ENCODE data around the gene CD48.

Gene CD48

DNA sequence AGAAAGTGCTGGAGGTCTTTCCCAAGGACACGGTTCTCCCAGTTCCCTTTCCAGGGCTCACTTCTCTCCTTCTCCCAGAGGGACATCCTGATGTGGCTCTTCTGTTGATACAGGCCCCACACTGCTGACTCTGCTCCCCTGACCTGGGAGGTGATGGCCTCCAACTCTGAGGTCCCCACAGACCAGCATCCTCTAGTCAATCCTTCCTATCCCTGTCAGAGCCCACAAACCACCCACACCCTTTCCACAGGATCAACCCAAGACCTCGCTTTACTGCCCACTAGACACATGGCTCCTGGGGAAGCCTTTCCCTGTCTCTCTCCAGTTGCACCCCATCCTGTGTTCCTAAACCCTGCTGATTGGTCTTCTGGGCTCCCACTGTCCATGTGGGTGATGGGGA lies 39.0 kb upstream of the CD48 start:
- 93% methylated on average over 2 of the region's 2 CpGs for WGBS, 2 experiments
- H3K9me3 ChIP-seq (ENCODE audit: control insufficient read depth, low read length) = no peaks in the 10 kb centered on the region
- H3K4me3 ChIP-seq (ENCODE audit: insufficient read depth, low read depth, low read length) = no peak overlapping the region
- H3K4me1 ChIP-seq (ENCODE audit: control insufficient read depth, insufficient read depth, low read length) = no peaks in the 10 kb centered on the region
- H3K36me3 ChIP-seq (ENCODE audit: control insufficient read depth, insufficient read depth, low read length) = no peaks in the 10 kb centered on the region
- no peaks in the 10 kb centered on the region for H3K27me3 ChIP-seq (ENCODE audit: control insufficient read depth, insufficient read depth, low read length, poor library complexity, severe bottlenecking)
- H3K27ac ChIP-seq (ENCODE audit: insufficient read depth, low read depth, low read length, poor library complexity, severe bottlenecking) = no peak overlapping the region

DNA sequence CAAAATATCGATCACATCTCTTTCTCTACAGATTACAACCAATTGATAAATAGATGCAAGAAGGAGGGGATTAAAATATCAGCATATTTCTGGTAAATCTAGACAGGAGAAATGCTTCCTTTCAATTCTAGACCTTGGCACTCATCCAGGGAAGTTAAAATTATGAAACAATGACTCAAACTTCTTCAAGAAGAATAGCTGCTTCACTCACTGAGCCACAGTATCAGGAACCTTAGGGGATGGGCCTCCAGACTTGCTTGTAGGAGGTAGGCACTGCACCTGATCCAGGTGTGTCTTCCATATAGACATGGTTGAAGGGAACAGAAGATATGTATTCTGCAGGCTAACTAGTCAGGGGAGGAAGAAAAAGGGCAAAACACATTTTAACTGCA lies 37.3 kb upstream of the CD48 start:
- Histone ChIP-seq H3K27ac (ENCODE audit: insufficient read depth, low read depth, low read length, poor library complexity, severe bottlenecking) (no peak overlapping the region), H3K4me3 (ENCODE audit: insufficient read depth, low read depth, low read length) (no peak overlapping the region), H3K36me3 (ENCODE audit: control insufficient read depth, insufficient read depth, low read length) (no peaks in the 10 kb centered on the region), H3K27me3 (ENCODE audit: control insufficient read depth, insufficient read depth, low read length, poor library complexity, severe bottlenecking) (no peaks in the 10 kb centered on the region), H3K9me3 (ENCODE audit: control insufficient read depth, low read length) (no peaks in the 10 kb centered on the region), H3K4me1 (ENCODE audit: control insufficient read depth, insufficient read depth, low read length) (no peaks in the 10 kb centered on the region)
- WGBS, 2 experiments = no CpG with 5 or more reads among the region's 1 CpG

DNA sequence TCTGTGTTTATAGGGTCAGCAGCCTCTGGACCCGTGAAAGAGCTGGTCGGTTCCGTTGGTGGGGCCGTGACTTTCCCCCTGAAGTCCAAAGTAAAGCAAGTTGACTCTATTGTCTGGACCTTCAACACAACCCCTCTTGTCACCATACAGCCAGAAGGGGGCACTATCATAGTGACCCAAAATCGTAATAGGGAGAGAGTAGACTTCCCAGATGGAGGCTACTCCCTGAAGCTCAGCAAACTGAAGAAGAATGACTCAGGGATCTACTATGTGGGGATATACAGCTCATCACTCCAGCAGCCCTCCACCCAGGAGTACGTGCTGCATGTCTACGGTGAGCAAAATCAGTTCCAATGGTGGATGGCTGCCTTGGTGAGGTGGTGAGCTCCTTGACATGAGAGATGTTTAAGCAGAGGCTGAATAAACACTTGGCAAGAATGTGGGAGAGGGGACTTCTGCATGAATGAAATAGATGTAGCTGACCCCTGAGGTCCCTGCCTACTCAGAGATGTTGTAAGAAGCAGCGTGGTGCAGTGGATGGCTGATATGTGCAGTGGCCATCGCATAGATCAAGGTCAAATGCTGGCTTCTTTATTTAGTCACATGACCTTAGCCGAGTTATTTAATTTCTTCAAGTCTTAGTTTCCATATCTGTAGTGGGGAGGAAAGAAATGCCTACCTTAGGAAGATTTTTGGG lies 36.7 kb upstream of the CD48 start:
- H3K27ac ChIP-seq (ENCODE audit: insufficient read depth, low read depth, low read length, poor library complexity, severe bottlenecking) = no peak overlapping the region
- WGBS, 2 experiments = 93 to 96% methylated on average over 9 to 10 of the region's 10 CpGs
- H3K9me3 ChIP-seq (ENCODE audit: control insufficient read depth, low read length) = no peaks in the 10 kb centered on the region
- H3K4me3 ChIP-seq (ENCODE audit: insufficient read depth, low read depth, low read length) = no peak overlapping the region
- no peaks in the 10 kb centered on the region for H3K27me3 ChIP-seq (ENCODE audit: control insufficient read depth, insufficient read depth, low read length, poor library complexity, severe bottlenecking)
- no peaks in the 10 kb centered on the region for H3K4me1 ChIP-seq (ENCODE audit: control insufficient read depth, insufficient read depth, low read length)
- H3K36me3 ChIP-seq (ENCODE audit: control insufficient read depth, insufficient read depth, low read length) = no peaks in the 10 kb centered on the region

DNA sequence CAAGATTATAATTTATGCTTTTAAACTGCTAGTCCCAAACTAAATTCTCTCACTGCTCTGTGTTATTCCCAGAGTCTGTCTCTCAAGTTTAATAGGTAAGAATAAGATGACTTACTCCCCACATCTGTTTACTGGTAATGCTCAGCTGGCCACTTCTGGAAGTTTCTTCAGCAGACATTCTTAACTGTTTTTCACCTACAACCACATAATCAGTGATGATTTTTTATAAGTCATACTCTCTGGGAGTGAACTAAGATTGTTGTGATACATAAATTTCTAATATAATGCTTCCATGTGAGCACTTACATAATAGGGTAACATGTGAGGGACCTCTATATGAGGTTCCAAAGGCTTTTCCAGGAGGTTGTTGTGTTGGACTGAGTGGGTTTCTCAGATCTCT lies 36.1 kb upstream of the CD48 start:
- H3K4me1 ChIP-seq (ENCODE audit: control insufficient read depth, insufficient read depth, low read length) = no peaks in the 10 kb centered on the region
- H3K4me3 ChIP-seq (ENCODE audit: insufficient read depth, low read depth, low read length) = no peak overlapping the region
- H3K27me3 ChIP-seq (ENCODE audit: control insufficient read depth, insufficient read depth, low read length, poor library complexity, severe bottlenecking) = no peaks in the 10 kb centered on the region
- H3K27ac ChIP-seq (ENCODE audit: insufficient read depth, low read depth, low read length, poor library complexity, severe bottlenecking) = no peak overlapping the region
- H3K9me3 ChIP-seq (ENCODE audit: control insufficient read depth, low read length) = no peaks in the 10 kb centered on the region
- no peaks in the 10 kb centered on the region for H3K36me3 ChIP-seq (ENCODE audit: control insufficient read depth, insufficient read depth, low read length)

DNA sequence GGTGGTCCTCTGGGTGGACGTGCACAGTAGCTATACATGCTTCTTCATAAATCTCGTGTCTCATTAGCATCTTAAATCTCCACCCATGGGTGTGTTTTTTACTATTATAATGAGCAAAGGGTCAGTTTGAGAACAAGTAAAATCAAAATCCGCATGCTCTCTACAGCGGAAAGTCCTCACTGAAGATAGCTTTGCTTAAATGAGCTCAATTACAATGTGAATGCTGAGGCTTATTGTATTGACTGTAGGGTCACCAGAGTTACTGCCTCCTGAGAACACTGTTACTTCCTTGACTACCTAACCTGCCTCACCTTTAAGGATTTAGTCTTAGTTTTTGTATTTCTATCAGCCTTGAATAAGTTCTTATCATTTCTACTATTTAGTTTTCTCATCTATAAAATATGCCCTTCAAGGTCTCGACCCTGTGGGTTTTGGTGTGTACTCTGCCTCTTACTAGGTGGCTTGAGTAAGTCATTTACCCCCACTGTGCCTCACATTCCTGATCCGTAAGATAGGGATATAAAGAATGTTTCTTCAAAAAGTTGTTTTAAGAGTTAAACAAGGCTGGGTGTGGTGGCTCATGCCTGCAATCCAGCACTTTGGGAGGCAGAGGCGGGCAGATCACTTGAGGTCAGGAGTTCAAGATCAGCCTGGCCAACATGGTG lies 35.3 kb upstream of the CD48 start:
- Histone ChIP-seq H3K4me3 (ENCODE audit: insufficient read depth, low read depth, low read length) (no peak overlapping the region), H3K9me3 (ENCODE audit: control insufficient read depth, low read length) (no peaks in the 10 kb centered on the region), H3K27ac (ENCODE audit: insufficient read depth, low read depth, low read length, poor library complexity, severe bottlenecking) (no peak overlapping the region), H3K27me3 (ENCODE audit: control insufficient read depth, insufficient read depth, low read length, poor library complexity, severe bottlenecking) (no peaks in the 10 kb centered on the region), H3K36me3 (ENCODE audit: control insufficient read depth, insufficient read depth, low read length) (no peaks in the 10 kb centered on the region), H3K4me1 (ENCODE audit: control insufficient read depth, insufficient read depth, low read length) (no peaks in the 10 kb centered on the region)
- 66 to 75% methylated on average over 5 to 7 of the region's 7 CpGs for WGBS, 2 experiments

DNA sequence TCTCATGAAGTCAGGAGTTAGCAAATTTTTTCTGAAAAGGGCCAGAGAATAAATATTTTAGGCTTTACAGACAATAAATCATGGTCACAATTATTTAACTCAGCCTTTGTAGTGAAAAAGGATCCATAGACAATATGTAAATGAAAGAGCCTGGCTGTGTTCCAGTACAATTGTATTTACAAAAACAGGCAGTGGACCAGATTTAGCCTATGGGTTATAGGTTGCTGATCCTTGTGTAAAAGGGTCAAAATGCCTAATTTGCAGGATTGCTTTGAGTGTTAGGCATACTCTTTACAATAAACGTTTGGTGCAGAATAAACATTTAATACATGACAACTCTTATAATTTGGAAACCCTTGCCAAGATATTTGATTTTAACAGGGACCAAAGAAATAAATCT lies 33.9 kb upstream of the CD48 start:
- Histone ChIP-seq H3K4me3 (ENCODE audit: insufficient read depth, low read depth, low read length) (no peak overlapping the region), H3K27ac (ENCODE audit: insufficient read depth, low read depth, low read length, poor library complexity, severe bottlenecking) (no peak overlapping the region), H3K9me3 (ENCODE audit: control insufficient read depth, low read length) (no peaks in the 10 kb centered on the region), H3K27me3 (ENCODE audit: control insufficient read depth, insufficient read depth, low read length, poor library complexity, severe bottlenecking) (no peaks in the 10 kb centered on the region), H3K36me3 (ENCODE audit: control insufficient read depth, insufficient read depth, low read length) (no peaks in the 10 kb centered on the region), H3K4me1 (ENCODE audit: control insufficient read depth, insufficient read depth, low read length) (no peaks in the 10 kb centered on the region)
- no CpG with 5 or more reads among the region's 1 CpG for WGBS, 2 experiments

DNA sequence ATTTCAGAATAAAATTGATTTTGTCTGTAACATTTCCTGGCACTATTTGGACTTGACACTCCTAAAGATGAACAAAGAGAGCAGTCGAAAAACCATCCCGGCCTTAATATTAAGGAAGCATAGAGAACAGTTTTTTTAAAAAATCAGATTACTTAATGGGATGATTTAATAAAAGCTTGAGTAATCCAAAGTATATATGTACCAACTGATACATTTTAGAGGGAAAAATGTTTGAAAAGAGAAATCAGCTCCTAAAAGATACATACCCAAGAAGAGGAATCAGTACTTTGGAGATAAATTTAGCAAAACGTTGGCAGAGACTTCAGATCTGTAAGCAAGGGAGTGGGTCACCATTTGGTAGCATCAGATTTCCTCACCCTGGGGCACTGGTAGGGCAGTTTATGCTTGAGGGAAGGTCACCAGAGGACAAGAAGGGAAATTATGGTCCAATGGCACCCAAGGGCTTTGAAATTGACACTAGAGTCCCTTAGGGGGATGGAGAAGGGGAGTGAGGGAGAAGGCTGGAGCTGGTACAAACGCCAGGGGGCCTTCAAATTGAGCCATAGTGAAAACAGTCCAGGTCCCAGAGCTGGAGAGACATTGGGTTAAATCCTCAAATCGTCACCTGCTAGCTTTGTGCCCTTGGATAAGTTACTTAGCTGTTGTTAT lies 33.4 kb upstream of the CD48 start:
- WGBS, 2 experiments = 71 to 80% methylated on average over 3 to 5 of the region's 5 CpGs
- no peak overlapping the region for H3K4me3 ChIP-seq (ENCODE audit: insufficient read depth, low read depth, low read length)

DNA sequence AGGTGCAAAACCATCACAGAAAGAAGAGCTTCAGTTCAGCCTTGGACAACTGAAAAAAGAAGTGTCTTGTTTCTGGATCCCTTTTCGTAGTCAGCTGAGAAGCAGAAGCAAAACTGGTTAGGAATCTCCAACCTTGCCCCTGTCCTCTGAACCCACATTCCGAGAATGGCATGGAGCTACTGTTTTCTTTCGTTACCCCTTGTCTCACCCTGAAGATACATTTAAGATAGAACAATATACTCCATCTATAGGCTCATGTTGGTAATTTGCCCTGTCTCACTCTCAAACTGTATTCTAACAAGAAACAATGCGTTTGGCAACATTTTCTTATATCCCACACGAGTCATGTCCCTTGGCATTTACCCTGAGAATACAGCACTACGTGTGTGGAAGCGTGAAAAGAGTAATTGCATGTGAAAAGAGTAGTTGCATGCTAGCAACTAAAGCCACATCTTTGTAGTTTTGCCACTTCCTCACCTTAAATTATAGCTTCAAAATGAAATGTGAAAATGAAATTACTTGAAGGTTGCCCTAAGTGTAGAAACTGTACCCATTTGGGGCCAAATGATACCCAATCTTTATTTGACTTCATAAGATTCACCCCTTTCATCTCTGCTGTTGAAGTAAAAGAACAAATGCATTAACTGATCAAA lies 32.7 kb upstream of the CD48 start:
- H3K27ac ChIP-seq (ENCODE audit: insufficient read depth, low read depth, low read length, poor library complexity, severe bottlenecking) = no peak overlapping the region
- WGBS, 2 experiments = 90 to 91% methylated on average over 7 of the region's 7 CpGs
- H3K9me3 ChIP-seq (ENCODE audit: control insufficient read depth, low read length) = no peaks in the 10 kb centered on the region
- no peaks in the 10 kb centered on the region for H3K4me1 ChIP-seq (ENCODE audit: control insufficient read depth, insufficient read depth, low read length)
- H3K4me3 ChIP-seq (ENCODE audit: insufficient read depth, low read depth, low read length) = no peak overlapping the region
- no peaks in the 10 kb centered on the region for H3K36me3 ChIP-seq (ENCODE audit: control insufficient read depth, insufficient read depth, low read length)
- no peaks in the 10 kb centered on the region for H3K27me3 ChIP-seq (ENCODE audit: control insufficient read depth, insufficient read depth, low read length, poor library complexity, severe bottlenecking)

More for the DNA sequence above, 33.4 kb upstream of the CD48 start:
- Histone ChIP-seq H3K27ac (ENCODE audit: insufficient read depth, low read depth, low read length, poor library complexity, severe bottlenecking) (no peak overlapping the region), H3K9me3 (ENCODE audit: control insufficient read depth, low read length) (no peaks in the 10 kb centered on the region), H3K36me3 (ENCODE audit: control insufficient read depth, insufficient read depth, low read length) (no peaks in the 10 kb centered on the region), H3K4me1 (ENCODE audit: control insufficient read depth, insufficient read depth, low read length) (no peaks in the 10 kb centered on the region), H3K27me3 (ENCODE audit: control insufficient read depth, insufficient read depth, low read length, poor library complexity, severe bottlenecking) (no peaks in the 10 kb centered on the region)

DNA sequence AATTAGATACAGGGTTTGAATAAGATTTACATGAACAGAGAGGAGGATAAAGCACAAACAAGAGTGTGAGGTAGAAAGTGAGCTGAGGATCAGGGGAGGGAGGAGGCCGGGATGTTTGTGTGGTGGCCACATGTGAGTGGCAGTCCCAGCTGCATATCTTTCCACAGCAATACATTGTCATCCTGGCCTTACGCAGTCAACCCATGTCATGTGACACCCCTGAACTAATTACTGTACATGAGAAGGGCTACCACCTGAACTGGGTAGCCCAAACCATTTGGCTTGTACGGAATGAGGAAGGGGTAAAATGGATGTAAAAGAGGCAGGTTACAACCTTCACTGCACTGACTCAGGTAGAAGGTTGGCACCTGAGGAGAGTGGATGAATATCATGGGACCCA lies 31.6 kb upstream of the CD48 start:
- Histone ChIP-seq H3K27me3 (ENCODE audit: control insufficient read depth, insufficient read depth, low read length, poor library complexity, severe bottlenecking) (no peaks in the 10 kb centered on the region), H3K27ac (ENCODE audit: insufficient read depth, low read depth, low read length, poor library complexity, severe bottlenecking) (no peak overlapping the region), H3K36me3 (ENCODE audit: control insufficient read depth, insufficient read depth, low read length) (no peaks in the 10 kb centered on the region), H3K4me1 (ENCODE audit: control insufficient read depth, insufficient read depth, low read length) (no peaks in the 10 kb centered on the region), H3K9me3 (ENCODE audit: control insufficient read depth, low read length) (no peaks in the 10 kb centered on the region), H3K4me3 (ENCODE audit: insufficient read depth, low read depth, low read length) (no peak overlapping the region)
- WGBS, 2 experiments = 92 to 96% methylated on average over 3 of the region's 3 CpGs

DNA sequence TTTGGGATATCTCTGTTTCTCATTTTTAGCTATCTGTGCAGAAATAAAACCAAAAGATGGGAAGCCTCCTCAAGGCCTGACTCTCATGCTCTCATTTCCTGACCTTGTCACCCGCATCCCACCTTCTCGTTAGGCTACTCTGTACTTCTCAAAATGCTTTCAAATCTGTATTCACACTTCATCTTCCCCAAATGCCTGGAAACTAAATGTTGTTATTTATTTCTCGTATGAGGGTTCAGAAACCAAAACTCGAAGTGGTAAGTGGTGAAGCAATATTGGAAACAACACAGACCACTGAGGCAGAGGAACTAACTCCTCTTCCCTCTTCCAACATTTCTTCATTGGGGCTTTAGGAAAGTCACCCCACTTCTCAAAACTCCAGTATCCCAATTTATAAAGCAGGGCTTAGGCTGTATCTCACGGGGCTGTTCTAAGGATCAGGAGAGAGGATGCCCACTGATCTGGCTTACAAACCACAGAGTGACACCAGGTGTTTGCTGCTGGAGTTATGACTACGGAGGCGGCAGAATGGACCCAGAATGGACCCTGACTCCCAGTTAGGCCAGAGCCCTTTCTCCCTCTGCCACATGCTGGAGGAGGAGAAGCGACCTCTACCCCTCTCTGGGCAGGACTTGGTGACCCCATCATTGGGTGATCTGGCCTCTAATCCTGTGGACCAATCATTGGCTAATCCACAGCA lies 31.0 kb upstream of the CD48 start:
- H3K9me3 ChIP-seq (ENCODE audit: control insufficient read depth, low read length) = no peaks in the 10 kb centered on the region
- H3K36me3 ChIP-seq (ENCODE audit: control insufficient read depth, insufficient read depth, low read length) = no peaks in the 10 kb centered on the region
- H3K27me3 ChIP-seq (ENCODE audit: control insufficient read depth, insufficient read depth, low read length, poor library complexity, severe bottlenecking) = no peaks in the 10 kb centered on the region
- no peak overlapping the region for H3K4me3 ChIP-seq (ENCODE audit: insufficient read depth, low read depth, low read length)
- H3K27ac ChIP-seq (ENCODE audit: insufficient read depth, low read depth, low read length, poor library complexity, severe bottlenecking) = no peak overlapping the region
- no peaks in the 10 kb centered on the region for H3K4me1 ChIP-seq (ENCODE audit: control insufficient read depth, insufficient read depth, low read length)
- WGBS, 2 experiments = 94 to 99% methylated on average over 6 to 8 of the region's 8 CpGs

Measured in ectodermal cell (in vitro differentiated cells).